HG03108 (cell line): ENCODE data around the gene CCDC47.
"Not testable (repeated sequence)": the region's sequence is repeated elsewhere in the genome, so short reads cannot be mapped to it uniquely, and the experiment has no call there.

Source experiments
- ATAC-seq: cut with Tn5 transposase; IDR thresholded peaks from one replicate; pipeline ENCODE4 v1.9.1; 2021; ENCODE audit warnings: moderate library complexity; ENCODE audit not compliant: unreplicated experiment

Gene CCDC47

DNA sequence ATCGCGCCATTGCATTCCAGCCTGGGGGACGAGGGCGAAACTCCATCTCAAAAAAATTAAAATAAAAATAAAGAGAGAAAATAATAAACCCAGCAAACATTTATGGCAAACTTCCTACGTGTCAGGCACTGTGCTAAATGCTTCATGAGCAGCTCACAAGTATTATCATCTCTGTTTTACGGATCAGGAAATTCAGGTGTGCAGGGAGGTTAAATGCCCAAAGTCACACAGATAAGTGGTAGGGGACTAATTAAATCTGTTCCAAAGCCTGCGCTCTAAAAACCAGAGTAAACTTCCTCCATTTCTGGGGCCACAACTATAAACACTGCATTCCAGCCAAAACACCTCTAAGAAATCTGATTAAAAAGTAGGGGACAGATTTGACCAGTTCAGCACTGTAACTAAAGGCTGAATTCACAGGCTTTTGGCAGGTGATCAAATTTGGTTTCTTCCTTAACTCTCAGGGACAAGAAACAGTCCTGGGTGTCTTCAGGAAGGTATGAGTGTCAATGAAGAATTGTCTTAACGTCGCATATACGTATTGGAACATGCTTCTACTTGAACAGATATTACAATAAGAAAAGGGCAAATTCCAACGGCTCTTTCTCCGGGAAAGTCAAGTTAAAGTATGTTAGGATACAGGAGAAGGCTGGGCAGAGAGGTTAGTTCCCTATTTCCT, 32.8 kb downstream of the CCDC47 start:
- no peak for ATAC-seq

DNA sequence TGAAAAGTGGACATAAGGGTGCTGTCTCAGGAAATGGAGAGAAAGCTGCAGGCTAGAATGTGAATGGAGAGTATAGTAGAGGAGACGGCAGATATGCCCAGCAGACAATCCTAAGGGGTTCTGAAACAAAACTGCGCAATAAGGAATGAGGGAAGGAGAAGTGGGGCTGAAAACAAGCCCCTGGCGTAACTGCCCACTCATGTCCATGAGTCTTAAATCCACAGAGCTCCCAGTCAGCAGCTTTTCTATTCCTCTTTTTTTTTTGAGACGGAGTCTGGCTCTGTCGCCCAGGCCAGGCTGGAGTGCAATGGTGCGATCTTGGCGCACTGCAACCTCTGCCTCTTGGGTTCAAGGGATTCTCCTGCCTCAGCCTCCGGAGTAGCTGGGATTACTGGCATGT, 37.7 kb downstream of the CCDC47 start:
- ATAC-seq: no peak

DNA sequence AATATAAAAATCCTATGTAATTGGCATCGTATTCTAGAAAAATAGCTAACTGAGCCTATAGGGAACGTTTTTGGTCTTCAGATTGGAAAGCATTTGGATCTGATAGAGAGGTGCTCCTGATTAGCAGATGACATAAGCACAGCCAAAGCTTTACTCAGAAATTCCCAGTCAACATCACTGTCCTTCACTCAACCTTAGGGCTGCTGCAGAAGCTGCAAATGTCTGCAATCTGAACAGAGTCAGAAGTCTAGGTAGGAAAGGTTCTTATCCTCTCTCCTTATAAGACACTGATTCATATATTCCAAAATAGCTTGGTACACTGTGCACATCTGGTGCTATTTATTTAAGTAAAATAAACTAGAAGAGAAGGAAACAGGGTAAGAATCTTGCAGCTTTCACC, 51.0 kb downstream of the CCDC47 start:
- ATAC-seq: no peak

DNA sequence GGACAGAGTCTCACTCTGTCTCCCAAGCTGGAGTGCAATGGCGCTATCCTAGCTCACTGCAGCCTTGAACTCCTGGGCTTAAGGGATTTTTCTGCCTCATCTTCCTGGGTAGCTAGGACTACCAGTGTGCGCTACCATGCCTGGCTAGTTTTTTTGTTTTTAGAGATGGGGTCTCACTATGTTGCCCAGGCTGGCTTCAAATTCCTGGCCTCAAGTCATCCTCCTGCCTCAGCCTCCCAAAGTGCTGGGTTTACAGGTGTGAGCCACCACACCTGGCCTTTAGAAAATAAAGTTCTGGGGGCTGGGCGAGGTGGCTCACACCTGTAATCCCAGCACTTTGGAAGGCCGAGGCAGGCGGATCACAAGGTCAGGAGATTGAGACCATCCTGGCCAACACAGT, 53.2 kb downstream of the CCDC47 start:
- not testable (repeated sequence) for ATAC-seq

DNA sequence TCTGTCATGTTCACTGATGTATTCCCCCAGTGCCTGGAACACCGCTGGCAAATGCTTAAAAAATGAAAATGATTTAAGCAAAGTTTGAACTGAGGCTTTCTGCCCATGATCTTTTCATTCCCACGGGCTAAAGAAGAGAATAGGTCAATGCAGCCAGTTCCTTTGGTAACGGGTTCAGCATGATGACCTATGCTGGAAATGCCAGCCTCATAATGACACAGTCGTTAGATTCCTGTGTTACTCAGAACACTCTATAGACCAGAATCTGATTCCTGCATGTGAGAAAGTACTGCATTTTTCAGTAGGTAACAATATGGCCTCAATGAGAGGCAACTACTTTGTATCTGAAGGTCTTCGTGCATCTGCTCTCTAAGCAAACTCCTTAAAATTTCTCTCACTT, 54.4 kb downstream of the CCDC47 start:
- ATAC-seq: no peak

DNA sequence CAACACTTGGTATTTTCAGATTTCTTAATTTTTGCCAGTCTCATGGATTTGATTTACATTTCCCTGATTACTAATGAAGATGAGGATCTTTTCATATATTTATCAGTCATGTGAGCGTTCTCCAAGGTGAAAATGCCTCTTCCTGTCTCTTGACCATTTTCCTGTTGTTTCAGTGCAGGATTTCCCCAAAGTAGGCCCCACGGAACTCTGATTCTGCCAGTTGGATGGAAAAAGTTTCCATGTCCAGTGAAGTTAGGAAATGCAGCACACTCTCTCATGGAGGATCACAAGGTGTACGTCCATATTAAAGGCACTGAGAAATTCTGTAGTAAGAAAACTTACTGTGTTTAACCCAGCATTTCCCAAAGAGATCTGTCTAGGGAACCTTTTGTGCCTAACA, 57.0 kb downstream of the CCDC47 start:
- no peak for ATAC-seq

DNA sequence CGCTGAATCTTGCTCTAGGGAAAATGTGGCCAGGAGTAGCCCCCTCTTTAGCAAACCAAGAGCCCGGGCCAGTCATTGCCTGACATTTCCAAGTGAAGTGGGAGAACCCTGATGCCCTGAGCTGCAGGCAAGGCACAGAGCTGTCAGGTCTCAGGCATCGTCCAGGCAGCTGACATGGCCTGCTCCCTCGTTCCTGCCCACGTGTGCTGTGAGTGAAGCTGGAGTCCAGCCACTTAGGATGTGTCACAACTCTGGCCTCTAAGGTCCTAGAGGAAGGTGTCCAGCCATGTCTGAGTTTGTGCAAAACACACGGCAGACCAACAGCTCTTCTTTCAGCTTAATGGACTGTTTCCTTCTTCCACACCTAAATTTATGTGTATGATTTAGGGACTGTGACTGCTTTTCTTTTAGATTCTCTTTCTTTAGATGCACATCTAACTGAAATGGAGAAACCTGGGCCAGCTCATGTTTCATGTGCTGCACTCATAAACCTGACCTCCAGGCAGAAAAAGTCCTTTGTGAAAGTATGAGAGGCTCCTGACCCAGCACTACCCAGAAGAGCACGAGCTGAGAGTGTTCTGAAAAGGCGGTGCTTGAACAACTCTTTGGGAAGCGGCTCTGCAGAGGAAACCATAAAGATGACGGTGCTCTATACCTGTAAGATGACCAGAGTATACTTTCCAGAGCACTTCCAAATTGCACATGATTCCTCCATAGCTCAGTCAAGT, 58.7 kb downstream of the CCDC47 start:
- no peak for ATAC-seq

DNA sequence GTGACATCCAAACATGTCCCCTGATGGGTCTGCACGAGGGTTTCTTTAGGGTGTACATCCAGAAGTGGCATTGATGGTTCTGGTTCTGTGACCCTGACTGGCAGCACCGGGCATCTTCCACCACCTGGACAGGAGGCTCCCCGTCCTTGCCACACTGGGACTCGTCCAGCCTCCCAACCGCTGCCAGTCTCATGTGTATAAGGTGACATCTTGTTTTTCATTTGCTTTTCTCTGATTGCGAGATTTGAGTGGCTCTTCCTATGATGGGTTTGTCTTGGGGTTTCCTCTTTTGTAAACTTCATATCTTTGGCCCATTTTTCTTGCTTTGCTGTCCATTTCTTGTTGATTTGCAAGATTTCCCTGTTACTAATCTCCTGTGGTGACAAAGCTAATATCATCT, 64.3 kb downstream of the CCDC47 start:
- no peak for ATAC-seq

DNA sequence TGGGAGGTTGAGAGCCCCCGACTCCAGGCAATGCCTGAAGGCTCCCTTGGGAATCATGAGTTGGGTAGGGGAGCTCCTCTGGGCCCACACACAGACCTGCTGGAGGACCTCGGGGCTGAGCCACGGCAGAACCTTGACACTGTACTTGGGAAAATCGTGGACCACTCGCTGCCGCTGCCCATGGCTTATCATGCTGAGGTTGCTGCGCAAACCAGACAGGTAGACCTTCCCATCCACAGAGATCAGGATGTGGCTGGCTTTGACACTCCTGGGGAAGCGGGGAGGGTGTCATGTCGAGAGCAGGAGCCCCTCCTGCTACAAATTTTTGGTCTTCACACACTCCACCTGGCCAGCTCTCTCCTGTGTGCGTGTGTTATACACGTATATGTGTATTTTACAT, 66.2 kb downstream of the CCDC47 start:
- no peak for ATAC-seq

DNA sequence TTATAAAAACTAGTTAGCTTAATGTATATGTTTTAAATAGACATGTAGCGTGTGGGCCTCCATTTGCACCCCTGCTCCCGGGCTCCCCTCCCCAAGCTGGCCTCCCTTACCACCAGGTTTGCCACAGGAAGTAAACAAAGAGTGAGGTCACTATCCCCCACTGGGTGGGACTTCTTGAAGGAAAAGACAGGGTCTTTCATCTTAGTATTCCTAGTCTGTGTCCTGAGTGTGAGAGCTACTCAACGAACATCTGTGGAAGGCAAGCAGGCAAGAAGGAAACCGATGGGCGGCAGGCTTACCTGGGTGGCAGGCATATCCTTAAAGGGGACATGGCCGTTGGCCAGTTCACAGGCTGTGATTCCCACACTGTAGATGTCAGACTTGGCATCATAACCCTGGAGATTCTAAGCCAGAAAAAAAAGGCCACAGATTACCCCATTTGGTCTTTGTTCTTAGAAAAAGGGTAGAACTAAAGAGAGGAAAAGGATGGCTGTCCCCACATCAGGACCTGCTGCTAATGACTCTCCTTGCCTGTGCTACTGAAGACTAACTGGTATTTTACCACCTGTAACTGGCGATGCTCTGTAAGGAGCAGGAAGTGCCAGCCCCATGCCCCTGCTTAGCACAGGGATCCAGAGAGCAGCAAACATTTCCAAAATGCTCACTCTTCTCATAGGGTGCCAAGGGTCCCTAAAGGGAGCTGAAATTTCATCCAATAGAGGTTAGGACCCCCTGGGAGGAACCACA, 66.9 kb downstream of the CCDC47 start:
- no peak for ATAC-seq

DNA sequence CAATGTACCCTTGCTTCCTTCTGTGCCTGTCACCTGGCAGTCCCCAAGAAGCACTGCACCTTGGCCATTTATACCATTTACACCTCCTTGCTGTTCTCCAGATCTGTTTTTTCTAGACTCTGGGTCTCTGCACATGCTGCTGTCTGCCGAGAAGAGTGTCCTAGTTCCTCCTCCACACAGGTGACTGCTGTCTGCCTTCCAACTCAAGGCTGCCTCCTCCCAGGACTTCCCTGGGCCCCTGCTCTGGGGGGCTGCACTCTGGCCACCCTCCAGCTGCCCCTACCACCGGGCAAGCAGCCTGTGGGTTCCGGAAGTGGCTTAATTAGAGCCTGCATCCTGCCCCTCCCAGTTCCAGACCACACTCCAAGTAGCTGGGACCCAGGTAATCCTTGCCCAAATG, 67.7 kb downstream of the CCDC47 start:
- no peak for ATAC-seq

DNA sequence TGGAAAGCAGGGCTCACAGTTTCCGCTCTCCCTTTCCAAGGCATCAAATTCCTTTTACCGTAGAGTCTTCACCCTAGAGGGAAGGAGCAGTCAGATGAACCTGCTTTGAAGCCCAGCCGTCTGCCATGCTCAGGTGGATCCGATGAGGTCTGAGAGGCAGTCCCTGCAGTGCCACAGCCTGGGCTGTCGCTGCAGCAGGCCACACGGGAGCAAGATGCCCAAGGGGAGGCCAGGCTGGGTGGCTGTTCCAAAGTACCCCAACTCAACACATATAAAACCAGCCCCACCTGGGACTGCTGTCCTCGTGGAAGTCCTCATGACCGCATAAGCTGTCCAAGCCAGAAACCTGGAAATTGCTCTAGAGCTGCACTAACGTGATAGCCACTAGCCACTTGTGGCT, 68.6 kb downstream of the CCDC47 start:
- ATAC-seq: no peak

DNA sequence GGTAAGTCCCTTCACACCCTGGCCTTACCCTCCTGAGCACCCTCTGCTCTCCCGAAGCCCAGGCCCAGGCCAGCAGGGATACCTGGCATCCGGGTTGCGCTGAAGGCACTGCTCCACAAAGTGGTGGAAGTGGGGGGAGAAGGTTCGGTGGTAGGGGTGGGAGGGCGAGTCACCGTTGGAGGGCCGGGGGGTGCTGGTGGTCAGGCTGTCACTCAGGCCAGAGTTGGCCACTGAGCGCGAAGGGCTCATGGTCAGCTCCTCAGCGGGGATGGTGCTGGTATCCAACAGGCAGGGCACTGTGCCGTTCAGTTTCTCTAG, 69.2 kb downstream of the CCDC47 start:
- ATAC-seq: no peak

DNA sequence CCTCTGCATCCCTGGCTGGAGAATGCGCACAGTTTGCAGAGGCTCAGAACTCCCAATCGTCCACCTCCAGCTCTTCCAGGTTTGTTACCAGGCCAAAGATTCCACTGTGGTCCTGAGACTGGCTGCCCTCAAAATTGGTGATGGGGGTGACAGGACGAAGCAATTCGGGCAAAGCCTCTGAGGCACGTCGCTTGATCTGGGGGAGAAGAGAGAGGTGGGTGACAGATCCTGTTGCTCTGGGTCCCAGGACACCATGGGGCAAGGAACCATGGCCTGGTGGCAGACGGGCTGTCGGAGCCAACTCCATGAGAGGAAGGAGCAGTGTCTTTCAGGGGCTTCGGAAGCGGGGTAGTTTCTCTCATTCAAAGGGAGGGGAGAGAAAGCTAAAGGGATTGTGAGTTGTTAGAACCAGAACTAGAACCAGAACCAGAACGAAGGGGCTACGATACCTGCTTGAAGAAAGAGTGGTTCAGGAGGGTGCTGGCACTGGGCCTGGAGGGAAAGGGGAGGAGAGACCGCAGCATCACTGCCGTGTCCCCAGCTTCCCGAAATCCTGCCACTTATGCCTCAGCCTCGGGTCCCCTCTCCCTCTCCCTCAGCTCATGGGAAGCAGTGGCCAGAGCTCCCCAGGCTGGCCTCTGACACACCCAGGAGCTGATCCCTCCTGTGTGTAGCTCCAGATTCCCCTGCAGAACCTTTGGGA, 69.7 kb downstream of the CCDC47 start:
- ATAC-seq: no peak

DNA sequence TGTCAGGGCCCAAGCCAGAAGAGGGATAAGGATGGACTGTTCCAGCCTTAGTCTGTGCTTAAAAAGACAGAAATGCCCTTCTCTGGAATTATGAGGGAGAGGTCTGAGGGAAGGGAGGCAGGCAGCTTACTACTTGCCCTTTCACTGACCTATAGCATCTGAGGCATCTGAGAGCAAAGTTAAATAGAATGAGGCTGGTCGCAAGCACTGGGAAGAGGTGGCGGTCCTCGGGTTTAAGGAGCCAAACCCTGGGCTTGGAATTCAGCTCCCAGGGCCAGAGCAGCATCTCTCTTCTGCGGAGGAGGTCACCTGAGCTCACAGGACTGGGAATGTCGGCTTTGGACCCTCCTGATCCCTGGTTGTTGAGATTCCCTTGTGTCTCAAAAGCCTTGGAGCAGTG, 70.4 kb downstream of the CCDC47 start:
- ATAC-seq: no peak

DNA sequence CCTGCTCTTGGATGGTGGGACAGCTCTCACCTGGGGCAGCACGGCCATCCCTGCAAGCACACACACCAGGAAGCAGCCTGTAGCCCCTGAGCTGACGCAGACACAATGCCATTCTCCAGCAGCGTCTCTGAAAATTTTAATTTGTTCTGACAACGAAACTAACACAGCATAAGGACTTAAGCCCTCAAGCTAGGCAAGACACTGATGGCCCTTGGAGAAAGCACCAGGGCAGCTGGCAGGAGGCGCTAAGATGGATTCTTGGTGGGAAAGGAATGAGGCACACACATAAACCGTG, 70.7 kb downstream of the CCDC47 start:
- no peak for ATAC-seq

DNA sequence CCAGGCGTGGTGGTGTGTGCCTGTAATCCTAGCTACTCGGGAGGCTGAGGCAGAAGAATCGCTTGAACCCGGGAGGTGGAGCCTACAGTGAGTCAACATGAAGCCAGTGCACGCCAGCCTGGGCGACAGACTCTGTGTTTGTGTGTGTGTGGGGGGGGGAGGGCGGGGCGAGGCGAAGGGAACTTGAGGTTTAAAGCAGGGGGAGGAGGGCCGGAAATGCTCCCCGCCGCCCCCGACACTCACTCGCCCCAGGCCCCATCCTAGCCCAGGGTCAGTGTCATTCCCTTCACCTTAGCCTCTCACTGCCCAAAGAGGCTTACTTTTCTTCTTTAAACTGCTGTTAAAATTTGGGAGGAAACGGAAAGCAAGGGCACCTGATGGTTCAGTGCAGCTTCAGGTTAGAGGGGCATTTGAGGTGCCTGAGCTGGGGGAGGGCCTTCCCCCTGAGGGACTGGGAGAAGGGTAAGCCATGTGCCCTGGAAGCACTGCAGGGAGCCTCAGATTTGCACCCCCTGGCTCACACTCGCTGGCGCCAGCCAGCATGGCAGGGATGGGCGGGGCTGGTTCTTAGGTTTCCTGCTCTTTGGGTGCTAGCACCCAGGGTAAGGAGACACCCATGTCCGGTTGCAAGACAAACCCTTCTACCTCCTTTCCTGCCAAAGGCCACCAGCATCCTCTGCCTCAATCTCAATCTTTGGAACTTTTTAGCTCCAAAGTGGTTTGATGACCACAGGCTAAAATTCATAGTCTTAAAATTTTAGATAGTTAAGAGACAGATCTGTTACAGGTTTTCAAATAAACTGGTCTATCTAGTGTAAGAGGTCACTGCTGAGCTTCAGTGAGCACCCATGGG, 71.3 kb downstream of the CCDC47 start:
- peak; percentile 20 for ATAC-seq

DNA sequence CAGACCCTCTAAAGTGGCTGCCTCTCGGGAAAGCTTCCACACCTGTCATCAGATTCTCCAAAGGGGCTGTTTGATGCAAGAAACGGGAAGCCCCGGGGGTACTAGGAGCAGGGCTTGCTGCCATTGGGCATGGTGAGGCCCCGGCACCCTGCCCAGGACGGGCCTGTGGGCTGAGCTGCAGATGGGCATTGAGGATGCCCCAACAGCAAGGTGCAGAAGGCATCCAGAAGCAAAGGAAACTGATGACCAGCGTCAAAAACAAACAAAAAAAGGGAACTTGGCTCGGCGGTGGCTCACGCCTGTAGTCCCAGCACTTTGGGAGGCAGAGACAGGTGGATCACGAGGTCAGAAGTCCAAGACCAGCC, 72.0 kb downstream of the CCDC47 start:
- no peak for ATAC-seq

DNA sequence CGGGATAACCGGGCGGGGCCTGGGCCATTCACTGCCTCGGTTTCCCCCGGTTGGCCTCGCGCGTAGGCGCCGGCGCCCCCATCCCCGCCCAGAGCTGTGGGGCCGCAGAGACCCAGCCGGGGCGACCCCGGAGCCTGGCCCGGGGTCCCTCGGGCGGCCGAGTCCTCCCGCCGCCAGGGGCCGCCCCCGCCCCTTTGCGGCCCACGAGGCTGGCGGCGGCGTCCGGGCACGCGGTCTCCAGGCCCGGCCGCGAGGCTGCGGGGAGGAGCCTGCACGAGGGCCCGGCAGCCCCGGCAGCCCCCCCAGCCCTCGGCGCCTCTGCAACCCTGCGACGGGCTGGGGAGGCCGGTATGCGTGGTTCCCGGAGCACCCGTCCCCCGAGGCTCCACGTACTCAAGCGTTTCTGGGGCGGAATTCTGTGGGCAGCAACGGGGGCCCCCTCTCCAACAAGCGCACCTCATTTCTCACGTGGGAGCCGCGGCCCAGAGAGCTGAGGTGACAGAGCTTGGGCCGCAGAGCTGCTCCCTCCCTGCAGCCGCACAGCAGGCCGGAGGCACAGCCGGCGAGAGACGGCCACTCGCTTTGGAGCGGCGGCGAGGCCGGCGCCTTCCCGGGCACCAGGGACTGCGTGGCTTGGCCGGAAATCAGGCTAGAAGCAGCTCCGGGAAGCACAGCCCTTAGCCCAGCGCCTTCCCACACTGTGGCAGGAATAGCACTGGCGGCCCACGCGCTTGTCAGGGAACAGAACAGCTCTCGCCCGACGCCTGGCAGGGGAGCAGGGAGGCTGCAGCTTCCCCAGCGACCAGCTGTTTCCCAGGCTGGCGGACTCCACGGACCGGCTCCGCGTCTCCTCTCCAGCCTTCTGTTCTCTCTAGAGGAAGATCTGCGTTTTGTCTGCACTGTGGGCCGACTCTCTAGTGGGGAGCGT, 72.6 kb downstream of the CCDC47 start:
- no peak for ATAC-seq
